NCI-H2196 treated with DMSO at 0.1 percent for 48 hours (cell line): ENCODE data around the gene FMN1.
"Not testable (repeated sequence)": the region's sequence is repeated elsewhere in the genome, so short reads cannot be mapped to it uniquely, and the experiment has no call there.

Experiments used
- DNase-seq: peaks from one replicate; lab custom pipeline; 2025; ENCODE audit not compliant: unreplicated experiment; lab: John Stamatoyannopoulos, UW

Gene FMN1

DNA sequence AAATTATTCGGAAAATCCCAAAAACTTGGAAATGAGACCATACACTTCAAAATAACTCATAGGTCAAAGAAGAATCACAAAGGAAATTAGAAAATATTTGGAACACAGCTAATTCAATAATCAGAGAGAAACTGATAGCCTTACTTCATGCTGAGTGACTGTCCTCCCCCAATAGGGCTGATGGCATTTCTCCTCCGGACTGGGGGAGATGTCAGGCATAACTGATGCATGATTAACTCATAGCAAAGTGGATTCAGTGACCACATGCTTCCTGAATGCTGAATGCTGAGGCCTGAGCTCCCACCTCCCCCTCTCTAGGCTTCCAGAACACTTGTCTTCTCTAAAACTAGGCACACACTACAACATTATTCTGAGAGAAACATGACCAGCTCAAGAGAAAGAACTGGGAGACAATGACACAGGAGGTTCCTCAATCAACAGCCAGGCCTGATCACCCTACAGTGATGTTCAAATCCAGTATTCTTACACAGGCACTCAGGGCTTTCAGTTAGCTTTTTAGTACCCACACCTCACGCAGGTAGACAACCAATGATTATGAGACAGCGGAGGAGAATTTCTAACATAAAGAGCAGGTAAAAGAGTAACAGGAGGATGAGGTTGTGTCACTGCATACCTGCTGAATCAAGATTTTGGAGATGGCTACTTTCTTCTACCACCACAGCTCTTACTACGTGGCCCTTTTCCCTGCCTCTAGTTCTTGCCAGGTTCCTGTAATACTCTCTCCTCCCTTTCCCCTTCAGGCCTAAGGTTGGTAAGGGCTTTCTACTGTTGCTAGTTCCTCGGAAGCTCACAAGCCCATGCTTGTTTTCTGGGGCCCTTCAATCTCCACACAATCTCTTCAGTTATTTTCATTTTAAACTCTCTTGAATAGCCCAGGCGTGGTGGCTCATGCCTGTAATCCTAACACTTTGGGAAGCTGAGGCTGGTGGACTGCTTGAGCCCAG is 96.1 kb downstream of the FMN1 start:
- DNase-seq = no peak

DNA sequence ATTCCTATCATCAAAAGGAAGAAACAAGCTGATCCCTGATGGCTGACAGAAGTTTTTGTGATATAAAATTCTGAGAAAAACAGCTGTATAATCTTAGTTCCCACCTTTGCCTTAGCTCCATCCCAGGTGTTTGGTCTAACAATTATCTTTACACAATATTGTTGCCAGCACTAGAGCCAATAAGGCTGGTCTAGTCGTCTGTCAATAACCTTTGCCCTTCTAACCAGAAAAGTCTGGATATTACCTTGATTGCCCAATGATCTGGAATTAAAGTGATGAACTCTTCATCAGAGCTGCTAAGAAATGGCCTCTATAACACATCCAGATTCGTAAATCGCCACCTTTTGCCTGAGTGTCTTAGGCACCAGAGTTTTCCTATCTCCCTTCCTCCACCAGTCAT is 98.4 kb downstream of the FMN1 start:
- no peak for DNase-seq

DNA sequence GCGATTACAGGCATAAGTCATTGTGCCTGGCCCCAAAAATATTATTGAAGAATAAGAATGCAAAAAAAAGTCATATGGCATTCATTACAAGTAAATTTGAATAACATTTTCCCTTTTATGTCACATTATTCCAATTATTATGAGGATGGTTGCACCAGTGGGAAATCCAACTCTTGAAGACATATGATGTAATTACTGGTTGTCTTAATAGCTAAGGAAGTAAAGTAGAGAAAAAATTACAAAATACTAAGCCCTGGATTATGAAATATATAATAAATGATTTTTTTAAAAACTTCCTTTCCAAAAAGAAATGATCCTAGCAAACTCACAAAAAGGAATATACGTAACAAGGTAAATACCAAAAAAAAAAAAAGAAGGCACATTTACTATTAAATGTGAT is 98.9 kb downstream of the FMN1 start:
- DNase-seq = no peak

DNA sequence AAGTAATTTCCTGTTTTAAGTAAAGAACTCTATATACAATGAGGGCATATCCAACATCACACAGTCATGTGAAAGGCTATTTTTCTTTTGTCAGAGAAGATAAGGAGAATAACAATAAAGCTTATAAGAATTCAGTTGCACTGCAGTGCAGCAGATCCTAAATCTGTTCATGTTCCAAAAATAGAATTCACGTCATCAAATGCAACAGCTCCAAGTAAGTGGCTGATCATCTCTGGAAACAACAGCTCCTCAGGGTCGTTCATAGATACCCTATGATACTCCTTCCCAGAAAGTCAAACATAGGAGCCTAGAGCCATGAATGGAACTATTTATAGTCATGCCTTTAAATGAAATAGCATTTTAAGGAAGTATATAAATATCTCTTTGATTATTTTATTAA is 100.2 kb downstream of the FMN1 start:
- no peak for DNase-seq

DNA sequence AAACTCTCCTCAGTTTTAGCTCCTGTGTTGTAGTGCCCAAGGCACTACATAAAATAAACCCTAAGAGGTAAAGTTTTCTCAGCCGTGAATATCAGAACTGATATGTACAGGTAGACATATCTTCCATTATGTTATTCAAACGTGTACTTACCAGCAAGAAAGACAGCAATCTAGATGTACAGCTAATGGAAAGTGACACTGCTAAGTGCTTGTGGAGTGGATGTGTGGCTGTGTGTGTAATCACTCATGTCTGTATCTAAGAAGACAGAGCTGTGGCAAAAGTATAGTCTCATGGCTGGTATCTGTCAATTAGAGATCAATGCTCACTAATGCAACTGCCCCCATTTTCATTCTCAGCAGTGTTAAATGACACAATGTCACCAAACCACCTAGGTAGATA is 101.3 kb downstream of the FMN1 start:
- no peak for DNase-seq

DNA sequence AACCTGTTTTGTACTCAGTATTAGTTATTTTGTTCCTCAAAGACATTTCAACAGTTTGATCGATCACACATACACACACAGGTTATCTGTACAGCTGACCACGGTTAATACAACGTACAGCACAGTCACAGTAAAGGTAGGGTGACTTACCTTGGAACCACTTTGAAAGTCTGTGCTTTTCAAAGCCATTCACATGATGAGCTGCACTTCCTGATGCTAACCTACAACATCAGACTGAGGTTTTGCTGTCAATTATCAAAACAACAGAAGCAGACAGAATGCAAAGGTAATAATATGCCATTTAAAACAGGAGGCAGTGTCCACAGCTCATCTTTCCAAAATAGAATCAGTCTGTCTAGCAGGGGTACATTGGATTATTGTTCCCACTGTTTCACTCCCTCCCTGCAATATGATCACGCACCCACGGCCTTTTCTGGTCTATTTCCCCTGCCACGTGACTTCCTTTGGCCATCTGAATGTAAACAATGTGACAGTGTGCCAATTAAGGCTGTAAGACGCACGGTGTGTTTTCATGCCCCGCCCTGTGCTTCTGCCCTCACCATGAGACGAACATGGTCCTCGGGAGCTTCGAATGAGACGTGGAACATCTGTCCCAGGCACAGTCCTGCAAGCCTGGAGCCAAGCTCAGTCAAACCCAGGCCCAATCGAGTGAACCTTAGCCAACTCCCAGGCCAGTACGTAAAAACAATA is 102.4 kb downstream of the FMN1 start:
- DNase-seq = no peak

DNA sequence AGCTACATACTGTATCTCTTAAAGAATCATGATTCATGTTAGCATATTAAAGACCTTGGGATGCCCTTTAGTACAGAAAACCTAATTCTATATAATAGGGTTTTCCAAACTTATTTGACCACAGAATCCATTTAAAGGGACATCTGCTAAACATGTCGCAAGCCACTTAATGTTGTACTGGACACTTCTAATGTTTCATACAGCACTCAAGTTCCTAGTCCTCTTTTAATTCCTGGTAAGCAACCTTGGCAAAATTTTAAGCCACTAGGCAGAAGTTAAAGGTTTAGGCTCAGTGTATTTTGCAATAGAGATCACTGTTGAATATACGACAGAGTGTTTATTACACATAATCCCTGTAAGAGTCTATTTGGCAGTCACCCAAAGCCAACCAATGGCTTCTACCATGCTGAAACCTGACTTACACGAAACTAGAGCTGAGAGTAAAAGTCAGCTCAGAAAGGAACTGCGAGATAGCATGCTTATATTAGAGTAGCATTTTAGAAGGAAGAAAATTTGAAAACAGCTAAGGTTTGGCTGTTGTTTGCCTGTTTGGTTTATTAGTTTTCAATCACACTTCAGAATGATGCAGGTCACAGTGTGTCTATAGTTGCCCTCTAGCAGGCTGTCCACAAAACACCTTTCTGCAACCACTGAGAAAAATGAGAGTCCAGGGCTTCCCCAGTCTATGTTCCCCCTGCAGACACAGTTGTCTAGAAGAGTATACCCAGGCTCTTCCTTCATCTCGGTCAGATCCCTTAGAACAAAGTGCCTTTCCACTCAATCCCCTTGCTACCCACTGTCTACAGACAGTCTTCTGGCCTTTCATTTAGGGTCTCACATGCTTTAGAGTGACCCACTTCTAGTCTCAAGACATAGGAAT is 104.4 kb downstream of the FMN1 start:
- DNase-seq = peak; percentile 25

DNA sequence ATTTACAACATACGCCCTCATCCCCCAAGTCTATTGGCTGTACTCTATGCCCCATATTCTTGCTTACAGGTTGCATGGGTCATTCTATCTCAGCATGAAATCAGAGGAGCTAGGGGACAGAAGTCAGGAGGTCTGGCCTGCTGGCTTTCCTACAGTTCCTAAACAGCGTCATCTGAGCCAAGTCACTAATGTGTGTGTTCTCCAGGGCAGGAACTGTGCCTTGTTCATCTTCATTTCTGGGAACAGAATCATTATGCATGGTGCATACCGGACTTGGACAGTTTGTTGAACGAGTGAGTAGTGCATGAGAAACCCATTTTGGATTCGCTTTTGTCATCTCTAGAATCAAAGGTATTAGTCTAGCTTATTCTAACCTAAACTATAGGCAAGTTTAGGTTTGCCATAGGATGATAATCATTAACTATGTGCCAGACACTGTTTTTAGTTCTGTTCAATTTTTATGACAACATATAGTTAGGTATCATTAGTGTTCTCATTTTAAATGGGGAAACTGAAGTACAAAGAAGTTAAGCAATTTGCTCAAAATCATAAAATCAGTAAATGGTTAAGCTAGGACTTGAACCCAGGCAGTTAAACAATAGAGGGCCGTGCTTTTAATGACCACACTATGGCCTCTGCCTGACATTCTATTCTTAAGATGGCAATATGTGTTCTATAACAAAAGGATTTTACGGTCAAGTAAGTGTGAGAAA is 105.2 kb downstream of the FMN1 start:
- no peak for DNase-seq

DNA sequence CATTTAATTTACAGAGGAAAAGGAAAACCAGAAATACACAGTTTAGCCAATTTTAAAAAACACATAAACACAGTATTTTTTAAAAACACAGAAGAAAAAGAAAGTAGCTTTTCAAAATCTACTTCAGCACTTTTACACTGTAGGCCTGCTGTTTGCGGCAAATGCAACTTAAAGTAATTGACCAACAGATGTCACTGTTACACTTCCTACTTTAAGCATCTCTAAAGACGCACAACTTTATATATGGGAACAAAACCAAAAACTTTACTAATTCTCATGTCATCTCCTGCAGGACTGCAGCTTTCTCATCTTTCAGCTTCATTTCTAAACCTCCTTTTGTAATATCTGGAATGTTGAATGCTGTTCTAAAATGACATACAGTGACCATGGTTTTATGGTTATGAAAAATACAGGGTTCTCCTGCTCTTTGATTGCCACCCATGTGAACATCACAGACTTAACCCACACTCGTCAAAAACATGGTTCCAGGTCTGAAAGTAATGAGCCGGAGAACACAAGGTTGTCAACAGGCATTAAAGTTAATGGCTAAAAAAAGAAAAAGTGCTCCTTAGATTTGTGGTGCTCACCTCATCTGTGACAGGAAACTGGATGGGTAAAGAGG is 107.9 kb downstream of the FMN1 start:
- peak; percentile 4 for DNase-seq

DNA sequence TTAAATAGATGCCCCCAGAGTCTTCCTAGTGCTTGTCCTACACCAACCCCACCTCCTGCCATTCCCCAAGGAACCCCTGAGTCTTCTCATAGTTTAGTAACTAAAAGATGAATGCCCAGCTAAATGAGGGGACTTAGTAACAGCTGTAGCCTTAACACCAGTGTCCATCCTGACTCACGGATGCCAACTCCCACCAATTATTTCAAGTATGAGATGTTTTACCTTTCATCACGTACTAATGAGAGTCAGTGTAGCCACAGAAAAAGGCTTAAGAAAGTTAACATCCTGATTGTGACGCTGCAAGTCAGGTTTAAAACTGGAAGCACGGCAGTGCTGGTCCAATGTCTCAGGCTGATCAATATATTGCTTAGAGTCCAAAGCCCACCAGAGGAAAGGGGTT is 109.9 kb downstream of the FMN1 start:
- DNase-seq = no peak

DNA sequence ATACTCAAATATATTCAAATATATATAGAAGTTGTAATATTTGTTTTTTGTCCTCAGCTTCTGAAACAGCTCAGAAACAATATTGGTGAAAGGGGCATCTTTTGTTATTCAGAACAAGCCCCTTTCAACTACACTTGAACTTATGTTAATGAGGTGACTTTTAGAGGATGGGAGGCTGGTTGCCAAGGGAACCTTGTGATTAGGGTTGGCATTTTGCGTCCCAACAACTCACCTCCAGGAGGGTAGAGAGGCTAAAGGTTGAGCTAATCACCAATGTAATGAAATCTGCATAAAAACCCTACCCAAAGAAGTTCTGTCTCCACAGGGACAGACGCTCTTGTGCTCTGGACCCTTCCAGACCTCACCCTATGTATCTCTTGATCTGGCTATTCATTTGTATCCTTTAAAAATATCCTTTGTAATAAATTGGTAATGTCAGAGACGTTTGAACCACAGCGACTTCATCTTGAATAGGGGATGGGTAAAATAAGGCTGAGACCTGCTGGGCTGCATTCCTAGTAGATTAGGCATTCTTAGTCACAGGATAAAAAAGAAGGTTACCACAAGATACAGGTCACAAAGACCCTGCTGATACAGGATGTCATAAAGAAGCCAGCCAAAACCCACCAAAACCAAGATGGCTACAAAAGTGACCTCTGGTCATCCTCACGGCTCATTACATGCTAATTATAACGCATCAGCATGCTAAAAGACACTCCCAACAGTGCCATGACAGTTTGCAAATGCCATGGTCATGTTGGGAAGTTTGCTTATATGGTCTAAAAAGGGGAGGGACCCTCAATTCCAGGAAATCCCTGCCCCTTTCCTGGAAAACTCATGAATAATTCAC is 111.1 kb downstream of the FMN1 start:
- no peak for DNase-seq

DNA sequence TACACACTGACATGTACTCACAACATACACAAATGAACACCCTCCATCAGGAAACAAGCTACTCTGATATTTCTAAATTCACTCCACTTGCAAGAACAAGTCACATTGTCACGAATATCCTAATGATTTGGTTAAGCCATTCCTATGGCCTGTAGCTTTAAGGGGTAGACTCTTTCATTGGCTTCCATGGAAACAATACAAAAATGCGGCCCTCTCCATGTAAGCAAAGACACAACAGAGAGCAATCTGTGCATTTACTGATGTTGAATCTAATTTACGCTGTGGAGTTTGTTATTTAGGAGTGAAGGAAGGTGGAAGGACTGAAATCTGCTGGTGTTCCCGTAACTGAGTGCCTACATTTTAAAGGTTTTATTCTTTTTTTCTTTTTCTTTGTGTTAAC is 114.5 kb downstream of the FMN1 start:
- no peak for DNase-seq

DNA sequence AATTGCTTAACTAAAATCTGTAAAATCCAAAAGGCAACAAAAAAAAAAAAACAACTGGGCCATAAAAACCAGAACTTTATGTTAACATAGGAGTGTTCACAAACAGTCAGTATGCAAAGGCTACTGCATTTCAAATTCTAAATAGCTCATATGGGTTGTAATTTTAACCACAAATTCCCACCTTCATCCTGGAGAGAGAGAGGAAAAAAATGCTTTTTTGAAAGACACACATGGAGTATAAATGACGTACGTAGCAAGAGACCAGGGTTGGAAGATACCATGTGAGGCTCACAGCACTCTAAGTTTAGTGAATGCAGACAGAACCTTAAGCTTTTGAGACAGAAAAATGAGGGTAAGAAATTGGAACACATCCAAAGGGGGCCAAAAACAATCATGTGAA is 115.9 kb downstream of the FMN1 start:
- no peak for DNase-seq

DNA sequence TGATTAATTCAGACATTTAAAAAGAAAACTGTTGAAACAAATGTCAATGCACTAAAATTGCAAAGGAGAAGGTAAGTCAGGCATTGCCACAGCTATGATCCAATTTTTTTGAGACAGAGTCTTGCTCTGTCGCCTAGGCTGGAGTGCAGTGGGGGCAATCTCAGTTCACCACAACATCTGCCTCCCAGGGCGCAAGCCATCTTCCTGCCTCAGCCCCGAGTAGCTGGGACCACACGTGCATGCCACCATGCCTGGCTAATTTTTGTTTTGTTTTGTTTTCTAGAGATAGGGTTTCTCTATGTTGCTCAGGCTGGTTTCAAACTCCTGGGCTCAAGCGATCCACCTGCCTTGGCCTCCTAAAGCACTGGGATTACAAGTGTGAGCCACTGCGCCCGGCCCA is 117.6 kb downstream of the FMN1 start:
- no peak for DNase-seq

DNA sequence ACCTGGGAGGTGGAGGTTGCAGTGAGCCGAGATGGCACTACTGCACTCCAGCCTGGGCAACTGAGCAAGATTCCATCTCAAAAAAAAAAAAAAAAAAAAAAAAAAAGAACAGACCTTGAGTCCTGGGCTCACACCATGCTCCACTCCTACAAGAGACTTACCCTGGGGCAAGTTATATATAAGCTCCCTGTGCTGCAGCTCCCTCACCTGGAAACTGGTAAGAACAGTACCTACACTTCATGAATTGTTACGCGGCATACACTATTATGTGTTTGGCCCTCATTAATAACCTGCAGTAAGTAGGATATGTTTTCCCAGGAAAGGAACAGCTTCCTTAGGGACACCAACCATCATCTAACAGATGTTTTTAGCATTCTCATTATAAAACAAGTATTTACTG is 119.6 kb downstream of the FMN1 start:
- no peak for DNase-seq

DNA sequence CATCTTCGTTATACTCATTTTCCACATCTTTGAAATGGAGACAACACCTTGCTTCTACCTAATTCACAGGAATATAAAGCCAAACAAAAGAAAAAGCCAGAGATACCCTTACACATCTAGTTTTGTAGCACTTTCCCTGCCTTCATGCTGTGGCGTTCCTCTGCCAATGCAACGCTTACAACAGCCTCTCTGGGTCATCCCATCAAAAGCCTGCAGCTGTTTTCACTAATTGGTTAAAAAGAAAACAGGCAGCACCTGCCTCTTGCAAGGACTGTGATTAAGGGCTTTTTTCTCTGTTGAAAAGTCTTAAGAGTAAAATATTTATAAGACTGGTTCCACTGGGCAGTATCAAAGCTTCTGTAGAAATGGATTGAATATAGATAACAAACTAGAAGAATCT is 120.3 kb downstream of the FMN1 start:
- DNase-seq = no peak

DNA sequence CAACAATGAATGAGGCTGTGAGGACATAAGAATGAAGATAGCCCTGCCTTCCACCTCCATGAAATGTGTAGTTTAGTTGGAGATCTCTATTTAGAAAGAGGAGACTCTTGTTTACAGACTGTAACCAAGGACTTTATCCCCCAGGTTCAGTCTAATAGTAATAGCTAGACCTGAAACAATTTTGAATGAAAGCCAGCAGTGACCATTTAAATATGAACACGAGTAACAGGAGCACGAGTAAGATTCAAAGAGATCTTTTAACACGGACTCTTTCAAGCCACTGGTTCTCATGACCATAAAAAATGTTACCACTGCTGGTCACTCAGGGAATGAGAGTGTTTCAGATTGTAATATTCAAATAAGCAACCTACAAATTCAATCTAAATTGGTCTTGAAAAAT is 123.1 kb downstream of the FMN1 start:
- no peak for DNase-seq

DNA sequence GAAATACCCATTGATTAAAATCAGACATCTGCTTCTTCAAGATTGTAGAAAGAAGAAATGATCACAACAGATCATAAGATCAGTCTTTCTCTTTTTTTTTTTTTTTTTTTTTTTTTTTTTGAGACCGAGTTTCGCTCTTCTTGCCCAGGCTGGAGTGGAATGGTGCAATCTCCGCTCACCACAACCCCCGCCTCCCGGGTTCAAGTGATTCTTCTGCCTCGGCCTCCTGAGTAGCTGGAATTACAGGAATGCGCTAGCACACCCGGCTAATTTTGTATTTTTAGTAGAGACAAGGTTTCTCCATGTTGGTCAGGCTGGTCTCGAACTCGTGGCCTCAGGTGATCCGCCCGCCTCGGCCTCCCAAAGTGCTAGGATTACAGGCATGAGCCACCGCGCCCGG is 124.6 kb downstream of the FMN1 start:
- DNase-seq = not testable (repeated sequence)

DNA sequence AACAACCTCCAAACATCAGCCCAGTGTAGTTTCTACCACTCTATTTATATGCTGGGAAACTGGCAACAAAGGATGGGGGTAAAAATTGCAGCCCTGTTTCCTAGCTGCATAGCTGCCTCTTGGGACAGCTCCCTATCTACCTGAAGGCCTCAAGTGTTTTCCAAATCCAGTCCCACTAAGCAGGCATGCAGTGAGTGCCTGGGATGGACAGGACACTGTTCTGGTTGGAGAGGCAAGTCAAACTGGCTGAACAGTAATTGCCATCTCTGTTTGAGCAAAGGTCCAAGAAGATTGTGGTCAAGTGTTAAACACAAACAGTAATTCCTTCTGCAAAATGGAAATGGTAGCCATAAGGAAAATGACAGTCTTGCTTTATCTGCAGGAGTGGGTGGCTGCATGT is 125.4 kb downstream of the FMN1 start:
- DNase-seq = no peak
